Femur (tissue), 1 donor: ENCODE measurements around the gene BABAM2.
"Not testable (repeated sequence)": the region's sequence is repeated elsewhere in the genome, so short reads cannot be mapped to it uniquely, and the experiment has no call there.

ENCODE experiments used
- DNase-seq: peaks from one replicate; pipeline ENCODE4 v3.0.0-alpha.2; 2017

BABAM2 gene

DNA sequence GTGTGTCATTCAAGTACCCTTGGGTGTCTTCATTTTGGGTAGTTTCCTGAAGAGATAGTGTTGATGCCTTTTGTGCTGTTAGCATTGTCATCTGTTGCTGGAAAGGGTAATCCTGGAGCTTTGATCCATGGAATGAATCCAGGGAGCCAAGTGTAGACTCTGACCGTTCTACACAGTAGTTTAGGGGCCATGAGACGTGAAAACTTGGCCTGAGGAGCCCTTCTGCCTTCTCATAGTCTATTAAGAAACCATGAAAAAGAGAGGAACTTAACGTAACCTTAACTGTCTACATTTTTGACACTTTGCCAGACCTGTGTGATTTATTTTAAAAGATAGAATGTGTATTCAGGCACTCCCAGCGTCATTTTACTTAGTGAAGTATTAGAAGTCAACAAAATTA lies 194.0 kb downstream of the BABAM2 start:
- DNase-seq: no peak

DNA sequence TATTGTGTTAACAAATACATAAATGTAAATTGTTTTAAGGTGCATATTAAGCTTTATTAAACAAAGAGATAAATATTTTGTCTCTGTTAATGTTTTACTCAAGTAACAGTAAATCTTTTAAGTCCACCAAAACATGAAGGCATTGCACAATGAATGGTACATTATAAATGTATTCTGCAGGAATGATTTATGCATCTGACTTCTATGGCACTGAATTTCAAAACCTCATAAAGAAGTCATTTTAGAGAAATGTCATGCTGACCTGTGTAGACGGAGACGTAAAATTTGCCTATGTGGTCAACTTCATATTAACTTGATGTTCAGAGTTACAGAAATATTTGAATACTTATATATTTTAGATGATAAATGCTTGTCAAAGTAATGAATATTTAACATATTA lies 194.7 kb downstream of the BABAM2 start:
- DNase-seq: no peak

DNA sequence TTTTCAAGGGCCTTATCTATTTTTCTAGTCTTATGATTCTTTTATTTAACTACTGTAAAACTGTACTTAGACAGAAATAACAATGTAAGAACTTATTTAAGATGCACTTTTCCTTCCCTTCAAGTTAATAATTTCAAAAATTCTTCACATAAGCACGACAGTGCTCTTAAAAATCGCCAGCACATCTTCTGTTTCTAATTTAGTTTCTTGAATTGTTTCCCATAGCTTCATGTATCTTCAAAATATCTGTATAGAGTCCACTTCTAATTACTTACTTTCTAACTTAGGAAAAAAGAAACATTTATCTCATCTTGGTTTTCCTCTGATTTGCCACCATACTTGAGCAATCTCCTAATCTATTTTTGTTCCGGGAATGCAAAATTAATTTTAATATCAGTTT lies 196.1 kb downstream of the BABAM2 start:
- DNase-seq: no peak

DNA sequence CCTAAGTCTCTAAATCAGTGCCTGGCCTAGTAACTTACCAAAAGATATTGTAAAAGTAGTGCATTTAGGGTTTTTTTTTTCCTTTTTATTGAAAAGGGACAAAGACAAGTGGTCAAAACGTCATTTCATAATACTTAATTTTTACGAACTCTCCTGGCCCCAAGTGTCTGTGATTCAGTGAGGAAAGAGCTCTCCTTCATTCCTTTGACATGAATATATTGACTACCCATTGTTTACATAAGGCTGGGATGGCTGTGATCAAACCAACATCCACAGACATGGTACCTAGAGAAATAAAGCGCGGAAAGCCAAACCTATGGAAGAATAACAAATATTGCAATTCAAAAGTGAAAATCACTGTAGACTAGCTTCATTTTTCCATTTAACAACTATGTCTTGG lies 198.4 kb downstream of the BABAM2 start:
- DNase-seq: no peak

DNA sequence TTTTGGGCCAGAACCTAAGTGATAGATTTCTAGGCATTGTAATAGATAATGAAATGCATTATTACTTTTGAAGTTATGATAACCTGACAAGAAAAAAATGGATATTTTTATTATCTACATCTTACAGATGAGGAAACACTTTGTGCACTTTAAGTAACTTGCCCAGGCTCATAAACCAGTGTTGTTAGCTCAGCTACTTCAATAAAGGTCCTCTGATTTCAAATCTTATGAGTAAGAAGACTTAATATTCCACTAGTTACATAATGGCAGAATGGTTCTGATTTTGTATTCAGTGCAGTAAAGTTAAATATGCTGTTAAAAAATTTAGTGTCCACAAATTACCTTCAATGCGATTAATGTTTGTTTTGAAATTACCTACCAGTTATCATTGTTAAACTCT lies 199.0 kb downstream of the BABAM2 start:
- no peak for DNase-seq

DNA sequence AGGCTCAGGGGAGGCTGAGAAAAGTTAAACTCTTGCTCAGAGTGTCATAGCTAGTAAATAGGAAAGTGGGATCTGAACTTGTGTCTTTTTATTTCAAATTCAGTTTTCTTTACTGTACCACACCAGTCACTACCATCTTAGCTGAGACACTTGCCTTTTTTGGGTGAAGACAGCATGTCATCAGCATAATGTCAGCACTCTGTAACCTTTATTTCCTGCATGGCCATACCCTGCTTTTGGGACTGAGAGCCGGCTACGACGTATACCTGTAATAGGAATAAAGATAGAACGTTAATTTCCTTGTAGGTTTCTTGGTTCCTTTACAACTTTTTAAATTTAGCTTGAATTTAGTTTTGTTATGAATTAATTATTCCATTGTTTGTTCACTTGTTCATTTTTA lies 202.8 kb downstream of the BABAM2 start:
- no peak for DNase-seq

DNA sequence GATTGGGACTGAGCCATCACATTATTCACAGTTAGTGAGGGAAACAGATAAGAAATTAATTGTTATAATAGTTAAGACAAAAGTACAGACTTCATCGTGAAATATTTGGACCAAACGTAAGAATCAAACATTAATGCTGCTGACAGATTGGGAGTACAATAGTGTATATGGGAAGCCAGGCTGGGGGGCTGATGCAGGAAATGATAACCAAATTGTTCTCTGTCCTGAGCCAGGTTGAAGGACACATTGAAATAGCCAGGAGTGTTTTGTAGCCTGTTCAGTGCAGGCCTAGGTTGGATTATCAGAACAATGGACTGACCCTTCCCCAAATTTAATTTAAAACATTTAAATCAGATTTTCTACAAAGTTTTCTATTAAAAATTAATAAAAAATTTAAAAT lies 203.2 kb downstream of the BABAM2 start:
- DNase-seq: no peak

DNA sequence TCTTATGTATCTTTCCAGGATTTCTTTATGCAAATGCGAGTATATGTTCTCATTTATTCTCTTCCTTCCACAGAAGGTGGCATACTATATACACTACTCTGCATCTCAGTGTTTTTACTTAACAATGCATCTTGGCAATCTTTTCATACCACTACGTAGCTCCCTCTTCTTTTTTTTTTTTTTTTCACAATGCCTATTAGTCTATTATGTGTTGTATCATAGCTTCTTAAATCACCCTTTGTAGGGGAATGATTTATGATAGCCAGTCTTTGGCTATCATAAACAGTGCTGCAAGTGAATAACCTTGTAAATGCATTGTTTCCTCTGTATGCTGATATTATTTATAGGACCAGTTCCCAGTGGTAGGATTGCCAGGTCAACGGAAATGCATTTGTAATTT lies 204.2 kb downstream of the BABAM2 start:
- no peak for DNase-seq

DNA sequence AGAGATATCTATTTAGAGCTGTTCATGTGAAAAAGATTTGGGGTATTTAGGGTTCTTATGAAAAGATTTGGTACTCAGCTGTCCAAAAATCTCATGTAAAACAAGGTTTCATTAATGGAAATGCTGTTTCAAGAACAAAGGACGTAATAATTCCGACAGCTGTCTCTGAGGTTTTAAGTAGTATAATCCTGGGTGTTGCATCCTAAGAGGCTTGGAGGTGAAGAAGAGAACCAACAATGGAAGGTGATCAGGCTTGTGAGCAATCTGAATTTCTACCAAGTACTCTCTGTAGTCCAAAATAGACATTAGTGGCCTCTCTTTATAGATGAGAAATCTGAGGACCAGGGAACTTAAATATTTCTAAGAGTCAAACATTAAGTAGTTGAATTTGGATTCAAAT lies 205.1 kb downstream of the BABAM2 start:
- DNase-seq: no peak

DNA sequence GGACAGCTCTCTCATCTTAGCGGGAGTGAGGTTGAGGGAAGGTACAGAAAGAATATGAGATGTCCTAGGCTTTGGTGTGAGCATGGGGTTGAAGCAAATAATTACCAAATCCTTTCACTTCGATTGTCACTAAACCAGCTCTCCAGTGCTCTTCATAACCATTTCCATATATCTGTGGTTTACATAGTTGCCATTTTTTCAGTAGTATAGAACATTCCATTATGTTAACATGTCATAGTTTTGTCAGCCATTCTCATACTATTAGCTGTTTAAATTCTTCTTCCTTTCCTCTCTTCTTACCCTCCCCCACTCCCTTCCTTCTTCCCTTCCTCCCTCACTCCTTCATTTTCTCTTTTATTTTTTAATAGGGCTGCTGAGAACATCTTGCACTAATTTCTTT lies 205.9 kb downstream of the BABAM2 start:
- no peak for DNase-seq

DNA sequence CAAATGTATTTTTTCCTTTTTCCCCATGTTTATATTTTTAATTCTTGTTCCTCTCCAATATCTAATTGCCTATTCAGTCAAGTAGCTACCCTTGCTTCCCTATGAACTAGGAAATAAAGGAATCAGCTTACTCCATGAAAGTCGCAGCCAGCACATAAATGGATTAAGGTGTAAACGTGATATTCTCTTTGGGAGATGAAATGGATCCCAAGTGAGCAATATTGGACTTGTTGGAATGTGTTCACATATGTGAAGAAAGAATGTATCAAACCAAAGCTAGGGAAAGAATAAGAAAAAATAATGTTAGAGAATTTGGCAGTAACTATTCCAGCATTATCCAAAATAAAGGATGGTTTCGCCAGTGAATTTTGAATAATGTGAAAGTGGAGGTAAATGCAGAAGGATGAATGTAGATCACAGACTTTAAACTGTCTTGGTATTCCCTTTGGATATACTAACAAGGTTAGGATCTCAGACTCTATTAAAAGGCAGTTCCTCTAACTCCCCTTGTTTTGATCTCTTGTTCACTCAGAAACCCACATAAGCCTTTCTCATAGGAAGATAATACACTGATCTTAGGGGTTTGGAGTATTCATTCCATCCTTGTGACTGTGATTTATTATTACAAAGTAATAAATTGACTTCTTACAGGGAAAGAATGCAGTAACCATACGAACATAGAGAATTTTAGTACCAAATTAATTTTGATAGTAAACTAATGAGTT lies 208.1 kb downstream of the BABAM2 start:
- no peak for DNase-seq

DNA sequence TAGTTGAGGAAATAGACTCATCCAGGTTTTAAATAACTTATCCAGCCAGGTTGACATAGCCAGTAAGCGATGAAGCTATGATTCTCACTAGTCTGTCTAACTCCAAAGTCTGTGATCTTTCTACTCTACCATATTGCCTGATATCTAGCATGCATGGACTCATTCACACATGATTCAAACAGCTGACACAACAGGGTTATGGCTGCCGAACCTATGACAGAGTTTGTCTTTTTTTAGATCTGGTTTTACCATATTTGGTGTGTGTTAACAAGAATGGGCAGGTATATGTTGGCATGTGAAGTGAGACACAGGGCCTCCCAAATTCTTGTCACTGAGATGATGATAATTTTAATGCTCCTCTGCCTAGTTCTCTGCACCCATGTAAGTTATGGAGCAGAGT lies 210.6 kb downstream of the BABAM2 start:
- DNase-seq: no peak

DNA sequence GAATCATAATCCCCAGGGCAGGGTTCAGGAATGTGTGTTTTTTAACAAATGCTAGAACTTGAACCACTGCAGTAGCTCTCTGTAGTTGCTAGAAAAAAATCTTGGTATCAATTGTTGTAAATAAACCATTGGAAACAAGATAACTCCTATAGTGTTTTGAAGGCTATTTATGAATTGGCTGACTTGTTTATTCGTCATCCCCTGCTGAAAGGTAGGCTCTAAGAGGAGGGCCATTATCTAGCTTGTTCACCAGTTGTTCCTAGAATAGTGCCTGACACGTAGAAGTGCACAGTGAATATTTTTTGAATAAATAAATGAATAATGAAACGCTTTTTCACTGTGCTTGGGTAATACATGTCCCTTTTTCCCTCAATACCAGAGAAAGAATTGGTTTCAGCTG lies 211.4 kb downstream of the BABAM2 start:
- DNase-seq: no peak

DNA sequence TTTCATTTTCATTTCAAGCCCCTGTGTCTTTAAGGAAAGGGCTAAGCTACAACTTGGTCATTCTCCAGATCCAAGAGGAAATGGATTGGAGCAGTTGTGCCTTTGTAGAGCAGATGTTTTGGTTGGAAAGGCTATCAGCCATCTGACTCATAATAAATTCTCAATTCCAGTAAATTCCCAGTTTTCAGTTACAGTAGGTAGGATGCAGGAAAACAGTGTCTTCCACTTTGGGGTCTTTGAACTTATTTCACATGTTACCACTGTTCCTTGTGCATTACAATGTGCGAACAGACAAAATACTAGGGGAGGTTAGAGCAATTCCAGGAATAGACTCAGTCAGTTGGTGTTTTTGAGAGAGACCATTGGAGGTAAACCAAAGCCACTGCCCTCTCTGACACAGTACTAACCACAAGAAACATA lies 211.9 kb downstream of the BABAM2 start:
- peak; percentile 37 for DNase-seq

DNA sequence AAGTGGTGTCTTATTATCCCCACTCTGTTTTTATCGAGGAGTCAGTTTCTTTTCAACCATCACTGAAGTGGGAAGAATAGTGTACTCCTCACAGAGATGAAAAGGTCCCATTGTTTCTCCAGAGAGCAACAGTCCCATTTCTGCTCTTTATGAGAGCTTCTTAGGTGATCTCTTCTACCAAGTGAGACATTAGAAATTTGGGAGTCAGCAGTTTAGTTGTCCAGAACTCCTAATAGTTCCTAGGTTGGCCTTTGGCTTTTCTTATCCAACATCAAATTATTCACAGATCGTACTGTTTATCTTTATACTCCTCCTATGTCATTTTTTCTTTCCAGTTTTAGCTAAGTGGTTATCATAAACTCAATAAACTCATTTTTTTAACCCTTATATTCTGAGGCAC lies 213.1 kb downstream of the BABAM2 start:
- DNase-seq: no peak

DNA sequence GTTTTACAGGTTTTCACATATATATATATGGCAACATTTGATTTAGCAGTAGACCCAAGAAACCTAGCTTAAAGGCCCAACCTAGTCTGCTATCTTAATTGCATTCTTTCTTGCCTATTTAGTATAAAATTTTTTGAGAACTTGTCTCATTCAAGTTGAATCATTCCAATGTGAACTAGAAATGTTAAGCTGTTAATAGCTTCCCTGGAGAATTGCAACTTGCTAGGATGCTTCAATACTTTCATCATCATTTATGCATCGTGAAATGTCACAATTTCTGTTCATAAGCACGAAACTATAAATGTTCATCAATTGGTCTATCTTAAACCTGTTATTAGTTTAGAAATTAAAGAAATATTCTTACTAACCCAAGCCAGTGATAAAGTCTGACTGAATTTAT lies 217.6 kb downstream of the BABAM2 start:
- DNase-seq: no peak

DNA sequence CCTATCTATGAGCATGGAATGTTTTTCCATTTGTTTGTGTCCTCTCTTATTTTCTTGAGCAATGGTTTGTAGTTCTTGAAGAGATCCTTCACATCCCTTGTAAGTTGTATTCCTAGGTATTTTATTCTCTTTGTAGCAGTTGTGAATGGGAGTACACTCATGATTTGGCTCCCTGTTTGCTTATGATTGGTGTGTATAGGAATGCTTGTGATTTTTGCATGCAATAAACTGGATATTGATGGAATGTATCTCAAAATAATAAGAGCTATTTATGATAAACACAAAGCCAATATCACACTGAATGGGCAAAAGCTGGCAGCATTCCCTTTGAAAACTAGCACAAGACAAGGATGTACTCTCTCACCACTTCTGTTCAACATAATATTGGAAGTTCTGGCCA lies 223.2 kb downstream of the BABAM2 start:
- not testable (repeated sequence) for DNase-seq

DNA sequence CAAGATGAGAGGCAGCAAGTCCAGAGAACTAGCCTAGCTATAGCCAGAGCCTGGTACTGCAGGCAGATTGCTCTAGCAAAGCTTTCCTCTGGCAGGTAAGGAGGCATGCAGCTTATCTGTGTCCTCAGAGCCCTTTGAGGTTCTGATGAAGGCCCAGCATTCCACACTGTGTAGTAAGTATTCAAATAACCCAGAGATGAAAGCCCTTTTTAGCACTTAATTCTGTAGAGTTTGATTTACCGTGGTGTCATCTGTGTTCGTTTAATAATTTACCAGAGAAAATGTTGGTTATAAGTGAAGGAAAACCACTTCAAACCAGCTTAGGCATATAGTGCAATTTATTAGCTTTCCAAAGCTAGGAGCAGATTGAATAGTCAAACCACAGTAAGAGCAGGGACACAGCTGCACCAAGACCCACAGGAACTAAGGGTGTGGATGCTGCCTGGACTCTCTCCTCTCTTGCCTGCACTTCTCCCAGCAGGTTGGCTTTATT lies 226.6 kb downstream of the BABAM2 start:
- no peak for DNase-seq

DNA sequence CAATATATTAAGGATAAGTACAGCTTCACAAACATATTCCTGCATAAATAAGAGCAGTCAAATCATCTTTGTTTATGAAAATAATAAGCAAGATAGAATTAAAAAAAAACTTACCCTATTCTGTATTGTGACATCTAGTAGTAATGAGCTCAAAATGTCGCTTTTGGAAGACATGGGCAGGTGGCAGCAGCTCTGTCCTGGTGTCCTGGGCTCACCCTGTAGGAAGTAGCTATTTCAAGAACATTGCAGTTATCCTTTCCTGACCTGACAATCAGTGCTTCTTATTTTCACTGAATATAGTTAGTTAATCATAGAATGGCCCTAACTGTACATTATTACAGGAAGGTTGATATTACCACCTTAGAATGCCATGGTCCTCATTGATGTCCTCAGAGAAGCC lies 229.1 kb downstream of the BABAM2 start:
- no peak for DNase-seq

DNA sequence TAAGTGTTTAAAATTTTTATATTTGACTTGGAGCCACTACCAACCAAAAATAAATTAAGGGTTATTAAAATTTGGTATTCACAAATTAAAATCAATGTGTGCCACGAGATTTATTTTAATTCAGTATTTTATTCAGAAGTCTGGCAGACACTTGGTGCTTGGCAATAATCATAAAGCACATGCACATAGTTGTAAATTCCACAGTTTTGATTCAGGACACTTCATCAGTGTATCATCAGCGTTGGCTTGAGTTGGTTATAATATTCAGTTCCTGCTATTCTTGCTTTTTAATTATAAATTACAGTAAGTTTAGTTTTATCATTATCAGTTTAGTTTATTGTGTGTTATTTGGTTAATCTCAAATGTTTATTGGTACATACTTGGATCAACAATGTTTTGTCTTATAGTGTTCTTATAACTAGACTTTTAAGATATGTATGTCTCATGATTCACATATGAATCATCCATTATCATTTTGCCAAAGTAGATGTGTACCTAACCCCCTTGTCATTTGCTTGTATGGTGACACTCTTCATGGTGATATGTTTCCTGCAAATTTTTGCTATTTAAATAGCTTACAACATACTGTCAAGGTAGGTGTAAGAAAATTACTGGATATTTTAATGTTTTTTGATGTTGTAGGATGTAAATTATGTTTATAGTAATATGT lies 237.9 kb downstream of the BABAM2 start:
- DNase-seq: no peak

DNA sequence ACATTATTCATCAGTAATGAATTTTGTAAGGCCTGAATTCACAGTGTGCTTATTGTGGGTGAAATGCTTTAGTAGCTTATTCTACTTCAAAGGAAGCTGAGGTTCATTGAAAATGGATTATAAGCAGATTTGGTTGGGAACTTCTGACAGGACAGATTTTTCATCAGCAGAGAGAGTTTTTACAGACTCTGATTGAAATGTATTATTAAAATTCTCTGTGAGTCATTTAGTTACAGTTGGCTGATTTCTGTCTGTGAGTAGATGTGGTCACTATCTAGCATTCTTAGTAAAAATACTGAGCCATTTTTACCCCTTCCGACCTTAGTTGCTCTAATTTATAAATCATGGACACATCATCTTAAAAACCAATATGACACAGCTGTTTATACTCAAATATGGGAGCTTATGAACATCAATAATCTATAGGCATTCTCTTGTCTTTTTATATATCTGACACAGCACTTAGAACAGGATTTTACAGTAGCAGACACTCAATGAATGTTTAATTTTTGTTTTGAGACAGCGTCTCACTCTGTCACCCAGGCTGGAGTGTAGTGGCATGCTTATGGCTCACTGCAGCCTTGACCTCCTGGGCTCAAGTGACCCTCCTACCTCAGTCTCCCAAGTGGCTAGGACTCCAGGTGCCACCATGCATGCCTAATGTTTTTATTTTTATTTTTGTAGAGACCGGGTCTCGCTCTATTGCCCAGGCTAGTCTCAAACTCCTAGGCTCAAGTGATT lies 239.6 kb downstream of the BABAM2 start:
- DNase-seq: no peak

DNA sequence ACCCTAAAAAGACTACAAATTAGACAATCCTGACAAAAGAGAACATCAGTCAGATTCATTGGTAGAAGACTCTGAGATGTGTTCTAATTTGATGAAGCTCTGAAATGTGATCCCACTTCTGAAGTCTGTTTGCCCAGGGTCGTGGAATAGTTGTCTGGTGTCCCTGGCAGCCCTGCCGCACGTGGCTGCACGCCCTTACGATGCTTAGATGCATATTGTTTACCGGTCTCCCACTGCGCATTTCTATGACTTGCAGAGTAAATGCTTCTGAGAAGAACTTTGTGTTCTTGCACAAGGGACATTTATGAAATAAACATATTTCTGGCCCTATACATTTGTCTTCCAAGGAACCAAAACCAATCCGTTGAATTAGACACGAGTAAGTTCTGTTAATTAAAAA lies 243.2 kb downstream of the BABAM2 start:
- no peak for DNase-seq

DNA sequence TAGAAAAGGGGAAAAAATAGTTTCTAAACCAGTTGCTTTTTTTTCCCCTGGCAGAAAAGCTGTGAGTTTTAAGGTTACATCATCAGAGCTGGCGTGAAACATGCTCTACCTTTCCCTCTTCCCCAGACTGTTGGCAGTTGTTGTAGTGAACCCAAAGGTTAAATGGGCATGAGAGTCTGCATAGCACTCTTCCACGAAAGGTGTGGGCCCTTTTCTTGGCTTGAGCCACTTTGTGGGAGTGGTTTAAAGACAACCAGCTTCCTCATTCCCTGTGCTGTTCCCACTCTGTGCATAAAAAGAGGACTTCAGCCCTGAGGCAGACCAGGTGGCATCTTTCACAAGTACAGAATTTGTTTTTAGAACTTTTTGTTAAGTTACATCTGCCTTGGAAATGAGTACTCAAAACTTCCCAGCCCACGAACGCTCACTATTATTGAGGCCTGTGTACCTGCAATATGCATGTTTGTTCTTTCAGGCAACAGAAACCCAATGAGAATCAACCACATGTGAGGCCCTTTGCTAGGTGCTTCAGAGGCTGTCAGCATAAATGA lies 243.8 kb downstream of the BABAM2 start:
- DNase-seq: peak; percentile 23

DNA sequence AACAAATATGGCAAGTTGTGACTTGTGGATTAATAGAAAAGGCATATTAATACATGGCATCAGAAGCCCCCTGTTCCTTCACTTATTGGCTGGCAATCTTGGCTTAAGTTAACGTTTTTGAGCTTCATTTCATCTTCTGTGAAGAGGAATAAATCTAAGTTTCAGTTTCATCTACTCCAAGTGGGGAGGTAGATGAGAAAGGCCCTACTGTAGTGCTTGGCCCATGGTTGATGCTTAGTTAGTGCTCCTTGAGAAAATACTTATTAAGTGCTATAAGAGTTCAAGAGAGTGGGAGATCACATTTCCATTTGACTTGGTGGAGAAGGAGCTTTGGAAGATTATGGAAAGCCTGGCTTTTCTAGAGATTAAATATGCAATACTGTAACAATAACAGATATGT lies 244.3 kb downstream of the BABAM2 start:
- DNase-seq: no peak
